ENCODE measurements around the gene PAX3. TPM values are rescaled to one million over a fixed set of nuclear protein-coding genes. Genes with fewer than 3 reads are reported as not detected.

PAX3 gene
- total and polyA plus RNA-seq, 2 of the 13 experiments (the other 11 are each of a cell fraction or from before 2014, with no cell fraction given), result 0.07 TPM; not detected in 1

DNA sequence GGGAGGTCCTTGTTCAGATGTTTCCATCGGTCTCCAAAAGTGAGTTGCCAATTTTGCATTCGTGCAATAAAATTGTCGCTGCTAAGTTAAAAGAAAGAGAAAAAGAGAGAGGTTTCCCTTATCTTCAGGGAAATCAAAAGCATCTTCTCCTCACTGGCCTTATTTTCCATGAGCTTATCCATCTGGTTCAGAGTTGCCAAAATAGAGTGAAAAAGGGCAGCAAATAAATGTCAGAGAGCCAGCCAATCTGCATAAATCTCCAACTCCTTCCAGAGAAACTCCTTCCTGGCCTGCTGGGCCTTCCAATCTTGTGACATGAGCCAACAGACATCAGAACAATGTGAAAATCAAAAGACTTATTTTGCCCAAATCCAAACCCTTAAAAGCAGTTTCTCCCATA lies 28.4 kb downstream of the PAX3 start:
- H3K4me3 ChIP-seq (replicated peaks in 1 of 3; ENCODE audit: insufficient read depth in 1 of 3, low read depth in 2 of 3, low read length in 3 of 3), result no peak overlapping the region
- ATAC-seq (no peak), DNase-seq (ENCODE audit: low spot score) (no peak), FAIRE-seq (no peak)
- in situ Hi-C loops (cut with HindIII; ENCODE audit: extremely low pct_ligation_motif_present, low pct_unique_long_range_greater_than_20kb) (no loop called here), intact Hi-C loops (cut with micrococcal nuclease; ENCODE audit: unreplicated experiment) (no loop called here)
- H3K27ac ChIP-seq (ENCODE audit: extremely low read length, insufficient read depth, low read length), result no peak overlapping the region
- no peaks in the 10 kb centered on the region for H3K79me2 ChIP-seq (ENCODE audit: insufficient read depth, low read length)
- H3K9me3 ChIP-seq (ENCODE audit: low read length), result no peaks in the 10 kb centered on the region
- POLR2A ChIA-PET, result no interaction called here
- no peaks in the 10 kb centered on the region for H3K36me3 ChIP-seq (replicated peaks in 1 of 2; ENCODE audit: control insufficient read depth in 1 of 2, insufficient read depth in 2 of 2, low read length in 2 of 2)
- CTCF ChIA-PET (ENCODE audit: low intra/inter-chr PET ratio, low total read pairs), result no interaction called here
- peaks cover 0 to 10% of the 10 kb centered on the region in 2 experiments; a peak in 3 of 5 replicates for H3K27me3 ChIP-seq (ENCODE audit: control insufficient read depth in 1 of 2, insufficient read depth in 2 of 2, low read length in 2 of 2)
- 62% methylated on average over 3 of the region's 3 CpGs for WGBS (ENCODE audit: low lambda C conversion rate)
- TF ChIP-seq ADNP (CRISPR knock-in tag; IDR thresholded peaks at IDR 0.05) (no peak), SRSF9 (IDR thresholded peaks at IDR 0.05; ENCODE audit: borderline replicate concordance, insufficient read depth, low read depth, low read length, poor library complexity, severe bottlenecking) (no peak), RFX3 (CRISPR knock-in tag; IDR thresholded peaks at IDR 0.05) (no peak), ZNF724P (CRISPR knock-in tag; IDR thresholded peaks at IDR 0.05; ENCODE audit: borderline replicate concordance) (no peak), PAF1 (CRISPR knock-in tag; IDR thresholded peaks at IDR 0.05) (no peak), TBP (CRISPR knock-in tag; IDR thresholded peaks at IDR 0.05) (no peak), ZNF484 (CRISPR knock-in tag; IDR thresholded peaks at IDR 0.05; ENCODE audit: borderline replicate concordance, low read depth) (no peak), HNRNPL (IDR thresholded peaks at IDR 0.05; ENCODE audit: low read depth, low read length) (no peak)
- TF ChIP-seq, protein P1, sequence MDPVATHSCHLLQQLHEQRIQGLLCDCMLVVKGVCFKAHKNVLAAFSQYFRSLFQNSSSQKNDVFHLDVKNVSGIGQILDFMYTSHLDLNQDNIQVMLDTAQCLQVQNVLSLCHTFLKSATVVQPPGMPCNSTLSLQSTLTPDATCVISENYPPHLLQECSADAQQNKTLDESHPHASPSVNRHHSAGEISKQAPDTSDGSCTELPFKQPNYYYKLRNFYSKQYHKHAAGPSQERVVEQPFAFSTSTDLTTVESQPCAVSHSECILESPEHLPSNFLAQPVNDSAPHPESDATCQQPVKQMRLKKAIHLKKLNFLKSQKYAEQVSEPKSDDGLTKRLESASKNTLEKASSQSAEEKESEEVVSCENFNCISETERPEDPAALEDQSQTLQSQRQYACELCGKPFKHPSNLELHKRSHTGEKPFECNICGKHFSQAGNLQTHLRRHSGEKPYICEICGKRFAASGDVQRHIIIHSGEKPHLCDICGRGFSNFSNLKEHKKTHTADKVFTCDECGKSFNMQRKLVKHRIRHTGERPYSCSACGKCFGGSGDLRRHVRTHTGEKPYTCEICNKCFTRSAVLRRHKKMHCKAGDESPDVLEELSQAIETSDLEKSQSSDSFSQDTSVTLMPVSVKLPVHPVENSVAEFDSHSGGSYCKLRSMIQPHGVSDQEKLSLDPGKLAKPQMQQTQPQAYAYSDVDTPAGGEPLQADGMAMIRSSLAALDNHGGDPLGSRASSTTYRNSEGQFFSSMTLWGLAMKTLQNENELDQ (CRISPR knock-in tag; IDR thresholded peaks at IDR 0.05; ENCODE audit: borderline replicate concordance), result no peak
- TF ChIP-seq, protein P2, sequence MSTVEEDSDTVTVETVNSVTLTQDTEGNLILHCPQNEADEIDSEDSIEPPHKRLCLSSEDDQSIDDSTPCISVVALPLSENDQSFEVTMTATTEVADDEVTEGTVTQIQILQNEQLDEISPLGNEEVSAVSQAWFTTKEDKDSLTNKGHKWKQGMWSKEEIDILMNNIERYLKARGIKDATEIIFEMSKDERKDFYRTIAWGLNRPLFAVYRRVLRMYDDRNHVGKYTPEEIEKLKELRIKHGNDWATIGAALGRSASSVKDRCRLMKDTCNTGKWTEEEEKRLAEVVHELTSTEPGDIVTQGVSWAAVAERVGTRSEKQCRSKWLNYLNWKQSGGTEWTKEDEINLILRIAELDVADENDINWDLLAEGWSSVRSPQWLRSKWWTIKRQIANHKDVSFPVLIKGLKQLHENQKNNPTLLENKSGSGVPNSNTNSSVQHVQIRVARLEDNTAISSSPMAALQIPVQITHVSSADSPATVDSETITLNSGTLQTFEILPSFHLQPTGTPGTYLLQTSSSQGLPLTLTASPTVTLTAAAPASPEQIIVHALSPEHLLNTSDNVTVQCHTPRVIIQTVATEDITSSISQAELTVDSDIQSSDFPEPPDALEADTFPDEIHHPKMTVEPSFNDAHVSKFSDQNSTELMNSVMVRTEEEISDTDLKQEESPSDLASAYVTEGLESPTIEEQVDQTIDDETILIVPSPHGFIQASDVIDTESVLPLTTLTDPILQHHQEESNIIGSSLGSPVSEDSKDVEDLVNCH (CRISPR knock-in tag; IDR thresholded peaks at IDR 0.05), result no peak
- TF ChIP-seq, protein P3, sequence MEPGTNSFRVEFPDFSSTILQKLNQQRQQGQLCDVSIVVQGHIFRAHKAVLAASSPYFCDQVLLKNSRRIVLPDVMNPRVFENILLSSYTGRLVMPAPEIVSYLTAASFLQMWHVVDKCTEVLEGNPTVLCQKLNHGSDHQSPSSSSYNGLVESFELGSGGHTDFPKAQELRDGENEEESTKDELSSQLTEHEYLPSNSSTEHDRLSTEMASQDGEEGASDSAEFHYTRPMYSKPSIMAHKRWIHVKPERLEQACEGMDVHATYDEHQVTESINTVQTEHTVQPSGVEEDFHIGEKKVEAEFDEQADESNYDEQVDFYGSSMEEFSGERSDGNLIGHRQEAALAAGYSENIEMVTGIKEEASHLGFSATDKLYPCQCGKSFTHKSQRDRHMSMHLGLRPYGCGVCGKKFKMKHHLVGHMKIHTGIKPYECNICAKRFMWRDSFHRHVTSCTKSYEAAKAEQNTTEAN (CRISPR knock-in tag; conservative IDR thresholded peaks at IDR 0.05), result no peak
- no peak overlapping the region for H3K9ac ChIP-seq (ENCODE audit: insufficient read depth, low read depth, low read length)
- H4K20me1 ChIP-seq (ENCODE audit: insufficient read depth, low read length), result no peaks in the 10 kb centered on the region
- H3K4me1 ChIP-seq (ENCODE audit: insufficient read depth, low read length), result no peaks in the 10 kb centered on the region
- BruUV-seq (replicated peaks), result no TSS peak
- H3K4me2 ChIP-seq (ENCODE audit: low read depth, low read length), result no peak overlapping the region
- H2AFZ ChIP-seq (ENCODE audit: low read length), result no peak overlapping the region
